Vagina (tissue), 2 donors: Measurements from ENCODE around the gene CNTN3. TPM values are rescaled to one million over a fixed set of nuclear protein-coding genes. Genes with fewer than 3 reads are reported as not detected.

Experiments
- DNase-seq, 2 donors: peaks; one replicate each; pipeline ENCODE4 v3.0.0-alpha.2; 2017; ENCODE audit errors: extremely low spot score in 2 of 2
- H3K27ac ChIP-seq: fragments of 200-600 bp; sonication (generic); one replicate; pipeline ENCODE4 v1.5.1; 2019
- H3K27me3 ChIP-seq: fragments of 200-600 bp; sonication (generic); one replicate; pipeline ENCODE4 v1.5.1; 2019
- H3K36me3 ChIP-seq, 2 donors: fragments of 200-600 bp; sonication (generic); one replicate each; pipeline ENCODE4 v1.5.1; 2017 to 2019
- H3K4me1 ChIP-seq: fragments of 200-600 bp; sonication (generic); one replicate; pipeline ENCODE4 v1.5.1; 2019
- H3K4me3 ChIP-seq, 2 donors: fragments of 200-600 bp; sonication (generic); 1 replicate in 1 of 2; 2 replicates in 1 of 2; pipeline ENCODE4 v1.5.1; 2016 to 2019
- H3K9me3 ChIP-seq: fragments of 200-600 bp; sonication (generic); one replicate; pipeline ENCODE4 v1.5.1; 2019
- CTCF ChIP-seq, 3 experiments: fragments of 450-650 bp in 2 of 3; fragments of 200-600 bp in 1 of 3; sonication (generic) in 1 of 3; IDR thresholded peaks; one replicate each; pipeline ENCODE4 v1.5.1; 2017 to 2019; ENCODE audit warnings: antibody characterized with exemption in 3 of 3, mild to moderate bottlenecking in 2 of 3, moderate library complexity in 2 of 3
- POLR2A ChIP-seq, 2 donors: fragments of 450-650 bp; IDR thresholded peaks; one replicate each; pipeline ENCODE4 v1.6.1; 2017; ENCODE audit warnings: antibody characterized with exemption in 2 of 2, mild to moderate bottlenecking in 2 of 2, moderate library complexity in 2 of 2
- POLR2AphosphoS5 ChIP-seq, 2 donors: sonication (generic); formaldehyde crosslinking; IDR thresholded peaks; one replicate each; pipeline ENCODE4 v1.9.0; 2017; ENCODE audit warnings: antibody characterized with exemption in 2 of 2, mild to moderate bottlenecking in 2 of 2, low read depth in 1 of 2; ENCODE audit not compliant: insufficient read depth in 1 of 2
- intact Hi-C: fragments of 100-400 bp; cut with DNase I; formaldehyde crosslinking; loops from one replicate; pipeline ENCODE4 v1.15.1; 2023
- total RNA-seq: library from RNA; depleted of rRNA; stranded (reverse); fragments of >200 nt; gene quantifications from one replicate; pipeline ENCODE4 v1.2.3, GENCODE V29; 2016

Gene CNTN3
- total RNA-seq, 1 donor from 2014 or later: not detected

GRCh38 chr3:74613521-74614106 lies 845 bp downstream of the CNTN3 start:
- no peak overlapping the region for H3K27ac ChIP-seq
- DNase-seq: no peak
- no peak for TF ChIP-seq POLR2AphosphoS5 (IDR thresholded peaks at IDR 0.05; ENCODE audit: insufficient read depth in 1 of 2, low read depth in 1 of 2)
- TF ChIP-seq CTCF (IDR thresholded peaks at IDR 0.05): no peak
- TF ChIP-seq POLR2A (IDR thresholded peaks at IDR 0.05): no peak
- no peaks in the 10 kb centered on the region for H3K4me1 ChIP-seq
- peak overlapping the region; percentile 30 to 49 for H3K4me3 ChIP-seq
- intact Hi-C loops: no loop called here
- no peaks in the 10 kb centered on the region for H3K9me3 ChIP-seq
- no peaks in the 10 kb centered on the region for H3K27me3 ChIP-seq
- H3K36me3 ChIP-seq: no peaks in the 10 kb centered on the region

GRCh38 chr3:74613060-74613459 lies 1.4 kb downstream of the CNTN3 start:
- H3K27ac ChIP-seq: no peak overlapping the region
- TF ChIP-seq POLR2A (IDR thresholded peaks at IDR 0.05): no peak
- no peak for TF ChIP-seq POLR2AphosphoS5 (IDR thresholded peaks at IDR 0.05; ENCODE audit: insufficient read depth in 1 of 2, low read depth in 1 of 2)
- TF ChIP-seq CTCF (IDR thresholded peaks at IDR 0.05): no peak
- no peaks in the 10 kb centered on the region for H3K4me1 ChIP-seq
- intact Hi-C loops: no loop called here
- H3K4me3 ChIP-seq: peak overlapping the region in 1 of 2 donors; percentile 49
- no peaks in the 10 kb centered on the region for H3K9me3 ChIP-seq
- DNase-seq: no peak
- no peaks in the 10 kb centered on the region for H3K36me3 ChIP-seq
- no peaks in the 10 kb centered on the region for H3K27me3 ChIP-seq

GRCh38 chr3:74611206-74611605 lies 3.3 kb downstream of the CNTN3 start:
- no peaks in the 10 kb centered on the region for H3K9me3 ChIP-seq
- H3K27ac ChIP-seq: no peak overlapping the region
- no peaks in the 10 kb centered on the region for H3K27me3 ChIP-seq
- H3K4me1 ChIP-seq: no peaks in the 10 kb centered on the region
- no peak for TF ChIP-seq POLR2AphosphoS5 (IDR thresholded peaks at IDR 0.05; ENCODE audit: insufficient read depth in 1 of 2, low read depth in 1 of 2)
- TF ChIP-seq POLR2A (IDR thresholded peaks at IDR 0.05): no peak
- TF ChIP-seq CTCF (IDR thresholded peaks at IDR 0.05): no peak
- intact Hi-C loops: no loop called here
- H3K4me3 ChIP-seq: no peak overlapping the region
- DNase-seq: no peak
- no peaks in the 10 kb centered on the region for H3K36me3 ChIP-seq

- intact Hi-C loops: no loop called here
- H3K27me3 ChIP-seq: no peaks in the 10 kb centered on the region
- TF ChIP-seq POLR2A (IDR thresholded peaks at IDR 0.05) (no peak), POLR2AphosphoS5 (IDR thresholded peaks at IDR 0.05; ENCODE audit: insufficient read depth in 1 of 2, low read depth in 1 of 2) (no peak), CTCF (IDR thresholded peaks at IDR 0.05) (no peak)
- no peak overlapping the region for H3K4me3 ChIP-seq
- no peaks in the 10 kb centered on the region for H3K4me1 ChIP-seq
- no peak overlapping the region for H3K27ac ChIP-seq
- no peaks in the 10 kb centered on the region for H3K36me3 ChIP-seq
- no peaks in the 10 kb centered on the region for H3K9me3 ChIP-seq
- DNase-seq: no peak
These were observed 6.7 kb downstream of the CNTN3 start for GRCh38 chr3:74607803-74608202.

GRCh38 chr3:74606996-74607395 lies 7.5 kb downstream of the CNTN3 start:
- intact Hi-C loops: no loop called here
- H3K4me3 ChIP-seq: no peak overlapping the region
- H3K27ac ChIP-seq: no peak overlapping the region
- no peaks in the 10 kb centered on the region for H3K36me3 ChIP-seq
- H3K27me3 ChIP-seq: no peaks in the 10 kb centered on the region
- no peak for DNase-seq
- no peaks in the 10 kb centered on the region for H3K4me1 ChIP-seq
- no peaks in the 10 kb centered on the region for H3K9me3 ChIP-seq
- no peak for TF ChIP-seq POLR2A (IDR thresholded peaks at IDR 0.05)
- TF ChIP-seq POLR2AphosphoS5 (IDR thresholded peaks at IDR 0.05; ENCODE audit: insufficient read depth in 1 of 2, low read depth in 1 of 2): no peak
- no peak for TF ChIP-seq CTCF (IDR thresholded peaks at IDR 0.05)
